Stimulated activated effector memory CD8-positive, alpha-beta T cell treated with anti-CD3 and anti-CD28 coated beads, Interleukin-12 subunit alpha, Interleukin-12 subunit beta, amount 100 ng/mL, for 72 hours (primary cell): ENCODE results near the gene CFDP1.

Experiments used
- ATAC-seq: fragments of 150-1000 bp; cut with Tn5 transposase; 2 replicates; pipeline ENCODE4 v1.10.0; 2021
- DNase-seq, 2 donors: peaks; one replicate each; pipeline ENCODE4 v3.0.0; 2021 to 2022; ENCODE audit warnings: low spot score in 2 of 2
- H3K27ac Mint-ChIP-seq: one replicate; pipeline ENCODE4 v1.8.0; 2022; ENCODE audit warnings: mild to moderate bottlenecking, mixed read lengths
- H3K36me3 Mint-ChIP-seq: one replicate; pipeline ENCODE4 v1.8.0; 2022; ENCODE audit warnings: mild to moderate bottlenecking, mixed read lengths
- H3K4me1 Mint-ChIP-seq: one replicate; pipeline ENCODE4 v1.8.0; 2022; ENCODE audit warnings: mixed read lengths
- H3K4me3 Mint-ChIP-seq: one replicate; pipeline ENCODE4 v1.8.0; 2022; ENCODE audit warnings: mild to moderate bottlenecking, mixed read lengths
- H3K9me3 Mint-ChIP-seq: one replicate; pipeline ENCODE4 v1.8.0; 2022; ENCODE audit warnings: mixed read lengths

Gene CFDP1

DNA sequence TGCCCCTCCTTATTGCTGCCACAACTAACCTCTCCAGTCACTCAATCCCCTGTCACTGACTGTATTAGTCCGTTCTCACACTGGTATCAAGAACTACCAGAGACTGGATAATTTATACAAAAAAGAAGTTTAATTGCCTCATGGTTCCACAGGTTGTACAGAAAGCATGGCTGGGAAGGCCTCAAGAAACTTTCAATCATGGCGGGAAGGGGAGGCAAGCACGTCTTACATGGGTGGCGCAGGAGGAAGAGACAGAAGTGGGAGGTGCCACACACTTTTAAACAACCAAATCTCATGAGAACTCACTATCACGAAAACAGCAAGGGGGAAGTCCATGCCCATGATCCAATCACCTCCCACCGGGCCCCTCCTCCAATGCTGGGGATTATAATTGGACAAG is 95.9 kb downstream of the CFDP1 start:
- DNase-seq (no peak), ATAC-seq (no peak)
- no peaks in the 10 kb centered on the region for H3K9me3 Mint-ChIP-seq
- H3K27ac Mint-ChIP-seq: no peak overlapping the region
- H3K4me1 Mint-ChIP-seq: peaks cover 15% of the 10 kb centered on the region
- no peak overlapping the region for H3K4me3 Mint-ChIP-seq
- no peaks in the 10 kb centered on the region for H3K36me3 Mint-ChIP-seq

DNA sequence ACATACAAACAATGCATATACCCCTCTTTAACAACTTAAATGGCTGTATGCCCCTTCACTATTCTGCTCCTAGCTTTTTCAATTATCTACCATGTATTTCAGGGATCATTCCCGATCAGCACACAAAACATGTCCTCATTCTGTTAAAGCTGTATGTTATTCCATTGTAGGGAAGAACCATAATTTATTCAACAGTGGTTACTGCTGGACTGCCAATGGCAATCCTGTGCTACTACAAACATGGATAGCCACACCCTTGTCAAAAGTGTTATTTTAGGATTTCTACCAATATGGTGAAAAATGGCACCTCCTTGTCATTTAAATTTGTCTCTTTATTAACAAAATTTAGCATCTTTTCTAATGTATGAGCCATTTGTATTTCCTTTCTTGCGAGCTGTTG is 96.8 kb downstream of the CFDP1 start:
- ATAC-seq (no peak), DNase-seq (no peak)
- H3K9me3 Mint-ChIP-seq: no peaks in the 10 kb centered on the region
- no peak overlapping the region for H3K27ac Mint-ChIP-seq
- H3K4me3 Mint-ChIP-seq: no peak overlapping the region
- peaks cover 15% of the 10 kb centered on the region for H3K4me1 Mint-ChIP-seq
- H3K36me3 Mint-ChIP-seq: no peaks in the 10 kb centered on the region

DNA sequence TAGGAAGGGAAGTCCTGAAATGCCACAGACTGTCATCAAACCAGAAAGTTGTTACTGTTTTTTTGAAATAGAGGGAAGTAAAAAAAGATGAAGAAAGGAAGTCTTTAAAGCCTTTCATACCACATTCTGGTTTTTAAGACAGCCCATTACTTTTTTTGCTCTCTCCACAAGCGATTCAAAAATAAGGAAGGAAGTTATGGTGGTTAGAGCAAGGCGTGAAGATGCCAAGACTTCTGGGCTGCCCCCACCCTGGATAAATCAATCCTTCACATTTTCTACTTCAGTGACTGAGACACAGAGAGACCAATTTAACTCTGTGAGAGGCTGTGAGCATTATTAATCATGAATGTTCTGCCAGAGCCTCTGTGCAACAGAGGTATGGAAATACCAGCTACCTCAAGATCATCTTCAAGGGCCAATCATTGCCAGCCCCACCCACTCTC is 99.6 kb downstream of the CFDP1 start:
- peaks cover 15% of the 10 kb centered on the region for H3K4me1 Mint-ChIP-seq
- DNase-seq: no peak
- no peak overlapping the region for H3K27ac Mint-ChIP-seq
- H3K36me3 Mint-ChIP-seq: no peaks in the 10 kb centered on the region
- ATAC-seq: no peak
- no peak overlapping the region for H3K4me3 Mint-ChIP-seq
- no peaks in the 10 kb centered on the region for H3K9me3 Mint-ChIP-seq

DNA sequence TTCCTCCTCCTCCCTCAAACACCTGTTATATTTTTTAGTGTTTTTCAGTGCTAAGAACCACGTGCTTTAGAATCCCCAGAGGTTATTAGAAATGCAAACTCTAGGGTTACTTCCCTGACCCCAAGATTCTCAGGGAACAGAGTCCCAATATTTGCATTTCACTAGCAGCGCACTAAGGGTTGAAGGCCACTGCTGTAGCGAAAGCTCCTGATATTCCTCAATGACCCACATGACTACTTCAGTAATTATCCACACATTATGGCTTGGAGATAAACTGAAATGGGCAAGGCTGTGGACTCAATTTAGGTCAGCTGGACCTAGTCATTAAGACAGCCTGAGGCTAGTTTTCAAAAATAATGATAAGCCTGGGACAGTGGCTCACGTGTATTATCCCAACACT is 103.4 kb downstream of the CFDP1 start:
- Mint-ChIP-seq H3K27ac (no peak overlapping the region), H3K4me1 (peaks cover 15% of the 10 kb centered on the region), H3K9me3 (no peaks in the 10 kb centered on the region), H3K4me3 (no peak overlapping the region), H3K36me3 (no peaks in the 10 kb centered on the region)
- DNase-seq (no peak), ATAC-seq (no peak)

DNA sequence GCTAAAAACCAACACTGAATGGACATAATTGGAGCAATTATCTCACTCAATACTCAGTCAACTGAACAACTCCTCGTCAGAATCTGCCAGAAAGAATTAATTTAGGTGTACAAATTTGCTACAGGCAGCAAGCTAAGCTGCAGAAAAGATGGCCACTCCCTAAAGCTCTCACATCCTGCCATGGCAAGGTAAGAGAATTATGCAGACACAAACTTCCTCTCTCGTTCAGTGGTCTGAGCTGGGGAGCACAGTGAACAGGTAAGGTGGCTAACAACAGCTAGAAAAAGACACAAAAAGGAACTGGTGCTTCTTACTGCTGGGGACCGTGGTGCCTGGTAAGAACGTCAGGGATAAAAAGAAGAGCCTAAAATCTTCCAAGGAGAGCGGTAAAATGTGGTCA is 107.0 kb downstream of the CFDP1 start:
- no peaks in the 10 kb centered on the region for H3K9me3 Mint-ChIP-seq
- DNase-seq (no peak), ATAC-seq (no peak)
- H3K27ac Mint-ChIP-seq: no peak overlapping the region
- H3K4me1 Mint-ChIP-seq: peaks cover 4% of the 10 kb centered on the region
- no peaks in the 10 kb centered on the region for H3K36me3 Mint-ChIP-seq
- H3K4me3 Mint-ChIP-seq: no peak overlapping the region

DNA sequence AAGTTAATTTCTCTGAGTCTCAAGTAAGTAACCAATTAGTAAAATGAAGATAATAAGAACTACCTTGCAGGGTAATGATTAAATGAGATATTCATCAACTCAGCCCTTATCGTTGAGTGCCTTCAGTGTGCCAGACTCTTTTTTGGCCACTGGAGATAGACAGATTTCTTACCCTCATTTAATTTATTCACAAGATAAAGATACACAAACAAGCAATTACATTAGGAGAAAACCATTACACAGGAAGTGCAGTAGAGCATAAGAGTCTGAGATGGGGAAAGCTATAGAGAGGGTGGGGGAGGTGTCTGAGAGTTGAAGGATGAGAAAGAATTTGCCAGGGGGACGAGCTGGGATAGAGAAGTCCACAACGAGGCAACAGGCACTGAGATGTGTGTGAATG is 109.4 kb downstream of the CFDP1 start:
- Mint-ChIP-seq H3K27ac (no peak overlapping the region), H3K36me3 (no peaks in the 10 kb centered on the region), H3K4me3 (no peak overlapping the region), H3K9me3 (no peaks in the 10 kb centered on the region), H3K4me1 (peaks cover 24% of the 10 kb centered on the region)
- ATAC-seq (no peak), DNase-seq (no peak)

DNA sequence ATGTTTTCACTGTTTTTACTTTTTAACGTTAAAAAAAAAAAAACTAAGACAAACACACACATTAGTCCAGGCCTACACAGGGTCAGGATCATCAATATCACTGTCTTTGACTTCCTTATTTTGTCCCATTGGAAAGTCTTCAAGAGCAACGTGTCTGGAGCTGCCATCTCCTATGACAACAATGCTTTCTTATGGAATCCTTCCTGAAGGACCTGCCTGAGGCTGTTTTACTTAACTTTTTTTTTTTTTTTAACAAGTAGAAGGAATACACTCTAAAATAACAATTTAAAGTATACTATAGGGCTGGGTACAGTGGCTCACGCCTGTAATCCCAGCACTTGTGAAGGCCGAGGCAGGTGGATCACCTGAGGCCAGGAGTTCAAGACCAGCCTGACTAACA is 110.1 kb downstream of the CFDP1 start:
- Mint-ChIP-seq H3K36me3 (no peaks in the 10 kb centered on the region), H3K27ac (no peak overlapping the region), H3K4me3 (no peak overlapping the region), H3K9me3 (no peaks in the 10 kb centered on the region), H3K4me1 (peaks cover 24% of the 10 kb centered on the region)
- ATAC-seq (no peak), DNase-seq (no peak)

DNA sequence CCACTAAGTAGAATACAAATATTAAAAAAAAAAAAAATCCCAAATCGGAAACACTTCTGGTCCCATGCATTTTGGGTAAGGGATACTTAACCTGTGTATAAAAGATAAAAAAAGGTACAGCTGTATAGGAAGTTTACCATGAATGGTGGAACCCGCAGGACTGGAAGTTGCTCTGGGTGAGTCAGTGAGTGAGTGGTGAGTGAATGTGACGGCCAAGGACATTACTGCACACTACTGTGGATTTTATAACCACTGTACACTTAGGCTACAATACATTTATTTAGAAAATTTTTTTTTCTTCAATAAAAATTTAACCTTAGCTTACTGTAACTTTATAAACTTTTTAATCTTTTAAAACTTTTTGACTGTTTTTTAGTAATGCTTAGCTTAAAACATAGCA is 110.6 kb downstream of the CFDP1 start:
- no peak overlapping the region for H3K4me3 Mint-ChIP-seq
- H3K27ac Mint-ChIP-seq: no peak overlapping the region
- H3K9me3 Mint-ChIP-seq: no peaks in the 10 kb centered on the region
- DNase-seq (no peak), ATAC-seq (no peak)
- no peaks in the 10 kb centered on the region for H3K36me3 Mint-ChIP-seq
- peaks cover 24% of the 10 kb centered on the region for H3K4me1 Mint-ChIP-seq

DNA sequence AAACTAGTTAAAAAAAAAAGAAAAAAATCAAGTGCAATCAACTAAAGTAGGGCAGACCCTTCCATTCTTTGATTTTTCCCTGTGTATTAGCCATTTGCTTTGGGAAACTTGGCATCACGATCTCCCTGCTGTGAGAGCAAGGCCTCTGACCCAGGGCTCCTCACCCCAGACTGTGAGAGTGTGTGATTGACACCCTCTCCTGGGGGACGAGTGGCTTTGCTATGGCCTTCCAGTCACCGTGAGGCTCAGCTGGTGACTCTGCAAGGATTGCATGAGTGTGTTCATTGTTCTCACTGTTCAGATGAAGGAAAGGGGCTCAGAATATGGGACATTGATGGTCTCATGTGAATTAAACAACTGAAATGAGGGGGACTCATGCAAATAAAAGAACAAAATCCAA is 112.9 kb downstream of the CFDP1 start:
- Mint-ChIP-seq H3K4me1 (peaks cover 24% of the 10 kb centered on the region), H3K4me3 (peak overlapping the region; percentile 9), H3K27ac (no peak overlapping the region), H3K9me3 (no peaks in the 10 kb centered on the region), H3K36me3 (no peaks in the 10 kb centered on the region)
- DNase-seq (no peak), ATAC-seq (no peak)

DNA sequence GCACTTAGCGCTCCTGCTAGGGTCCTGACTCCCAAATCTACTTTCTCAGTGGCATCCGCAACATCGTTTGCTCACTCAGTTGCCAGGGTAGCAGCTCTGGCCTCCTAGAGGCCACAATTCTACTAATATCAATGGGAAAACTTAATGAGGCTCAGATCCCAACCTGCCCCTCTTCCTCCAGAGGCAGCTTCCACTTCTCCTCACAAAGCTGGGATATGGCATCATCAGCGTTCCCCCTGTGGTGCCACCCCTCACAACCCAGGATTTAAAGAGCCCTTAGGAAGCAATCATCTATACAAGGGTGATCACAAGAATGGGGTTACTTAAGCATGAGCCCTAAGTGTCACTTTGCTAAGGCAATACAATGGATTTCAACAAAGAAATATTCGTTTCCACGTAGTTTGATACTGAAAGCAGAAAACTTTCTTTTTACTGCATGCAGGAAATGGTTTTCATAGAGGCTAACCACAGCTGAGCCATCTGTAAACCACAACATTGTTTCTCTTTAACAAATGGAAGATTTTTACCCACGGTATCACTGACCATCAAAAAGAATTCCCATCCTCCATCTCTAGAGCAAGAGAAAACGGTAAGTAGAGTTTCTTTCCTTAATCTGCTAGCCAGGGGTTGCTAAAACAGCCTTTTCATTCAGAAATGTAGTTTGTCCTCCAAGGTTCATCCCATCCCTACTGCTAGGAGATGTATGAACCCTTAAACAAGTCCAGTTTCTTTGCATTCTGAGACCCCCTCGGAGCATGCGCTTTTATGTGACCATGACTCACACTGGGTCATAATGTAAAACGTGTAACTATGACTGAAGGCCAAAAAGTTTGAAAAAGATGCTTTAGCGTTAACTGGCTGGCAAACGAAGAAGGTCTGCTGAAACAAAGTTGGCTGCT is 113.5 kb downstream of the CFDP1 start:
- Mint-ChIP-seq H3K36me3 (no peaks in the 10 kb centered on the region), H3K9me3 (no peaks in the 10 kb centered on the region), H3K27ac (no peak overlapping the region), H3K4me1 (peaks cover 24% of the 10 kb centered on the region), H3K4me3 (peak overlapping the region; percentile 9)
- ATAC-seq (peak; percentile 67), DNase-seq (peak in 1 of 2 donors; percentile 50)

DNA sequence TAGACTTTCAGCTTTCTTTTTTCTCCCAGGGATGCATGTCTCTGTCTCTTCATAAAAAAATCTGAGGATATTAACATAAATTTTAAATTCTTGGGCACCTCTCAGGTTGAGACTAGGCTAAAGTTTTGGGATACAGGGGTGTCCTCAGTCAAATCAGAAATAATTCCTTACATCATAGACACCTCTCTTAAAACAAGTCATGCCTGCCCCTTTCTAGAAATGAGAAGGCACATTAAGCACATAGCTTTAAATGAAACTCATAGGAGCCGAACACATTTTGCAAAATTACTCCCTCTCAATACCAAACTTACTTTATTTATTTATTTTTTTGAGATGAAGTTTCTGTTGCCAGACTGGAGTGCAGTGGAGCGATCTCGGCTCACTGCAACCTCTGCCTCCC is 114.6 kb downstream of the CFDP1 start:
- no peak overlapping the region for H3K4me3 Mint-ChIP-seq
- no peak for ATAC-seq
- no peak overlapping the region for H3K27ac Mint-ChIP-seq
- no peaks in the 10 kb centered on the region for H3K9me3 Mint-ChIP-seq
- DNase-seq: no peak
- H3K4me1 Mint-ChIP-seq: peaks cover 24% of the 10 kb centered on the region
- H3K36me3 Mint-ChIP-seq: no peaks in the 10 kb centered on the region

DNA sequence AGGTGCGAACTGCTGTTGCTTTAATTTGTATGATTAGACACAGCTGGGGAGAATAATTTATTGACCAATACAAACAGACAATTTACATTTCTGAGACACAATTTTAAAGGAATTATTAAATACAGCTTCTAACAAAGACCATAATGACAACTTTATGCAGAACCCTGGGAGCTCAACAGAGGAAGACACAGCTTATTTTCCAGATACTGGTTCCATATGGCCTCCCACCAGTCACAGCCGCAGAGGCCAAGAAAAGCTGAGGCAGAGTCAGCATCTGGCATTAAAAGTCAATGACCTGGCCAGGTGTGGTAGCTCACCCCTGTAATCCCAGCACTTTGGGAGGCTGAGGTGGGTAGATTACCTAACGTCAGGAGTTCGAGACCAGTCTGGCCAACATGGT is 115.8 kb downstream of the CFDP1 start:
- no peak for ATAC-seq
- Mint-ChIP-seq H3K9me3 (no peaks in the 10 kb centered on the region), H3K4me1 (peaks cover 24% of the 10 kb centered on the region), H3K4me3 (no peak overlapping the region), H3K36me3 (no peaks in the 10 kb centered on the region), H3K27ac (no peak overlapping the region)
- no peak for DNase-seq

DNA sequence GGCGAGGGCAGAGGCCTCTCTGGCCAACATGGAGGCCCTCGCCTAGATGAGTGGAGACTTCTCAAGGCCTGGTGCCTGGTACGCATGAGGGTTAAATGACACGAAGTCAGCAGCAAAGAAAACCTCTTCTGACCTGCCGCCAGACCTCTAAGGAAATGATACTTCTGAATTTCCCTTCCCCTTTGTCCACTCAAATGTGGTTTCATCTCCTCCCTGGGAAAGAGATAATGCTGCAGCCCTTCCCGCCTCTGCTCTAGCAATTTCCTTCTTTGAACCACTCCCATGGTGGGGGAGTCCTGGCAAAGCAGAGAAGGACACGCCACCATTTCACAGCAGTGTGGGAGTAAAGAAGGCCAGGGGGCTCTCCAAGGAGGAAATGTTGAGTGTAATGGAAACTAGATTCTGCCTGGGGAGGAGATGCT is 116.2 kb downstream of the CFDP1 start:
- ATAC-seq: no peak
- Mint-ChIP-seq H3K4me1 (peaks cover 24% of the 10 kb centered on the region), H3K9me3 (no peaks in the 10 kb centered on the region), H3K4me3 (no peak overlapping the region), H3K27ac (no peak overlapping the region), H3K36me3 (no peaks in the 10 kb centered on the region)
- no peak for DNase-seq

DNA sequence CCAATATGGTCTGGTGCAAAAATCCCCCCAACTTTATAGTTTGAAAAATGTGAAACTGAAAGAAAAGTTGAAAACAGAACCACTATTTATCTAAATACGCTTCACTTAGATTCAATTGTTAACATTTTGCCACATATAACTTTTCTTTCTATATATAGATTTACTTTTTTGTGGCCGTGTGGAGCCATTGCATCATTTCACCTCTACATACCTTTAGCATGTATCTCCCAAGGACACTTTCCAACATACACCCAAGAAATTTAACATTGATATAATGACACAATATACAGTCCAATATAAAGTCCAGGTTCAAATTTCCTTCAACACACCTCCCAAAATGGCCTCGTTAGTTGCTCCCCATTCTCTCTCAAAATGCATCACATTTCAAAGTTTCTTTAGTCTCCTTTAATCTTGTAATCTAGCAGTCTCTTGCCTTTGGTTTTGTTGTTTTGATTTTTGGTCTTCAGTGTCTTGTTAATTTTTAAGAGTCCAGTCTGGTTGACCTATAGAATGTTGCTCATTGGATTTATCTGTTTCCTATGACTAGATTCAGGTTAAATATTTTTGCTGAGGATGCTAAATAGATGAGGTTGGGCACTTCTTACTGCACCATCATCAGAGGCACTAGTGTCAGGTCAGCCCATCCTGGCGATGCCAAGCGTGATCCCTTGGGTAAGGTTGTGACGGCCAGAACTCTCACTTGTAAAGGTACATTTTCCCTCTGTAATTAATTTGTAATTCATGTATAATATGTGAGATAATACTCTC is 117.6 kb downstream of the CFDP1 start:
- Mint-ChIP-seq H3K4me1 (peaks cover 17% of the 10 kb centered on the region), H3K36me3 (no peaks in the 10 kb centered on the region), H3K9me3 (no peaks in the 10 kb centered on the region), H3K27ac (no peak overlapping the region), H3K4me3 (no peak overlapping the region)
- no peak for DNase-seq
- ATAC-seq: no peak

DNA sequence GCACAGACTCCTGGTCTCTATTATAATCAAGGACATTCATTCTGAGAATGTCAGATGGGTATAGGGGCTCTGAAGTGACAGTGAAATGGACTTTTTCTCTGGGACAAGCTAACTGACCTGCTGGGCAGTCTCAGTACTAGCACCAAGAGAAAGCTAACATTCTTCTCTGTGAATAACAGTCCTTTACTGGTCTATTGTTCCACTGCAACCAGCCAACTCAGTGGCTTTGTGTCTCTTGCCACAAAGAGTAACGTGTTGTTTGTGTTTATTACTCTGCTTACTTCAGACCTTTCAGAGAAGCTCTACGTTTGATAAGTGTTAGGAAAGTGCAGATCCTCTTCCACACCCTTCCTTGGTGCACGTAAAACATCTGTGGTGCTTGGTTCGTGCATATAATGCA is 120.4 kb downstream of the CFDP1 start:
- H3K36me3 Mint-ChIP-seq: no peaks in the 10 kb centered on the region
- H3K27ac Mint-ChIP-seq: no peak overlapping the region
- DNase-seq (no peak), ATAC-seq (no peak)
- no peaks in the 10 kb centered on the region for H3K4me1 Mint-ChIP-seq
- H3K4me3 Mint-ChIP-seq: no peak overlapping the region
- H3K9me3 Mint-ChIP-seq: no peaks in the 10 kb centered on the region

DNA sequence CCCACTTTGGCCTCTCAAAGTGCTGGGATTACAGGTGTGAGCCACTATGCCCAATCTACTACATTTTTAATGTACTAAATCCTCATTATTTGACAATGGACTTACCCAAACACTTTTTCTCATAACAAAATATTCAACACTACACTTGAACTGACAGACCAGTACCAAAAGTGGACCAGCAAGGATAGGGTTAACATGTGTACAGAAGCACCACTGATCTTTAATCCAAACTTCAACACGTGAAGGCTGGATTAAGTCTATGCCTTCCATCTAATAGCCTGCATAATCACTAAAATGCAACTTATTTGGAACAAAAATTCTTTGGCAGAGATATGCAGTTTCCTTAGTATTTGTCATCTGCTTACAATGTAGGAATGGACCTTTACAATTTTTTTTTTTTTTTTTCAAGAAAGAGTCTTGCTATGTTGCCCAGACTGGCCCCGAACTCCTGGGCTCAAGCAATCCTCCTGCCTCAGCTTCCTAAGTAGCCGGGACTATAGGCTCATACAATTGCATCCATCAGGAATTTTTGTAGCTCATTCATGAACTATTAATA is 121.8 kb downstream of the CFDP1 start:
- H3K4me1 Mint-ChIP-seq: no peaks in the 10 kb centered on the region
- DNase-seq (no peak), ATAC-seq (no peak)
- H3K27ac Mint-ChIP-seq: no peak overlapping the region
- no peaks in the 10 kb centered on the region for H3K9me3 Mint-ChIP-seq
- H3K4me3 Mint-ChIP-seq: no peak overlapping the region
- peaks cover 6% of the 10 kb centered on the region for H3K36me3 Mint-ChIP-seq
